T-helper 1 cell treated with Interleukin-12 subunit alpha and Interleukin-12 subunit beta and Interleukin-4 antibody, amounts not matched to agents 30 ng/mL and 1 ng/mL, for 36 hours (primary cell): ENCODE results near the gene C14orf93. TPM values are rescaled to one million over a fixed set of nuclear protein-coding genes. Genes with fewer than 3 reads are reported as not detected.

Experiments used
- intact Hi-C: fragments of 100-400 bp; cut with micrococcal nuclease; formaldehyde crosslinking; loops from one replicate; pipeline ENCODE4 v1.15.1; 2024
- total RNA-seq: library from RNA; stranded (reverse); gene quantifications from 2 replicates; pipeline ENCODE4 v1.2.3, GENCODE V29; 2022

Gene C14orf93
- total RNA-seq, 1 donor from 2014 or later, result 9.3 TPM

DNA sequence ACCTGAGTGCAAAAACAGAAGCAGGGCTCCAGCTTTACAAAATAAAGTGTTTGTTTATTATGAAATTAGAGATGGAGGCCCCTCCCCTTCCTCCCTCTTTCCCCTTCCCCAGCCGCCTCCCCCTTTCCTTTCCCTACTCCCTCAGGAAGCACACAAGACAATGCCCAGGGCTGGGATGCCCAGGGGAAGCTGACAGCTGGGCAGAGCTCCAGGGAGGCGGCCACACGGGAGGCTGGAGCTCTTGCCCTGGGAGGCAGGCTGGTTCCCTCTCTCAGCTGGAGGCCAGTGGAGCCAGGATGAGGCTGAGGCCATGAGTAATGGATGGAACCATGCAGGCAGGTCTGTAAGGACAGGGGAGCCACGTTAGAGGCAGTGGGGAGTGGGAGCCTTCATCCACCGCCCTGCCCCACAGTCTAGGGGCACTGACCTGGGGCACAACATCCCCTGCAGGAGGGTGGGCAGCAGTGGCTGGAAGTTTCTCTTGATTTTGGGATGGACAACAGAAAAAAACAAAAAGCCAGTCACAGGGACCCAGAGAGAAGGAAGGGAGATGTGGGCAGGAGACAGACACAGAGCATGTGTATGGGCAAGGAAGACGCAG, 37.2 kb upstream of the C14orf93 start:
- intact Hi-C loops, result no loop called here

DNA sequence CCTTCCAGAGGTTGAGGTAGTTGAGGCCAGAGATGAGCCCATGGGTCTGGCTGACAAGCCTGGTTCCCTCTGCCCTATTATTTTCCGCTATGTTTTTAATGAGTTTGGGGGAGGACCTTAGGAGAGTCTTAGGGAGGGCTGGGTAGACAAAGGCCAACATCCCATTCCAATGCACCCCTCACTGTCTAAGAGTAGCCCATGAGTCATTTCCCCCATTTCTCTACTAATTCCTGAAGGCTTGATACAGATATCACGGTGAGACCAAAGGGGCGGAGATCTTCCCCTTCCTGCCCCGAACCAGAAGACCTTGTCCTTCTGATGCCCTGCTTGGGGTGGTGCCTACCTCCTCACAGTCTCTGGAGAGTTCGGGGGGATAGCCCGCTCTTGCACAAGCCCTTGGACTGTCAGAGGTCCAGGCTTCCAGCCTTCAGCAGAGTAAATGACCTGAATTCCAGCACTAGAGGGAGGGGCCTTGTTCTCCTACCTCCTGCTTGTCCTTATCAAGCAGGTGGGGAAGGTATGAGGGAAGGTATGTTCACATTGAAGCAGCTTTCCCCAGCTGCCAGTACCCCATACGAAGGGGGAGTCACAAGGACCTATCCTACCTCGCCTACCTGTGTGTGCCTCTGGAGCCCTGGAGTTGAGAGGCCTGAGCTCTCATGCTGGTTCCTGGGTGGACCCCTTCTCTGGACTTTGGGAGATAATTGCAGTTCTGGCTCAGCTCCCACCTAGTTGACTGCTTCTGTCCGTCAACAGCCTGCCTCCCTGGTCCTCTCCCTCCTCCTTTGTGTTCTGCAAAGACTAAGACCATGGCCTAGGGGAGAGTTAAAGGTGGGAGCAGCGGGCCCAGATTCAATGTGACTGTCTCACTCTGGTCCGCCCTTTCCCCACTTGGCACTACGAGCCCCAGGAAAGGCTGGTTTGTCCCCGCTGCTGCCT, 35.7 kb upstream of the C14orf93 start:
- intact Hi-C loops, result no loop called here

GRCh38 chr14:23044840-23045239, 34.9 kb upstream of the C14orf93 start:
- intact Hi-C loops, result no loop called here

DNA sequence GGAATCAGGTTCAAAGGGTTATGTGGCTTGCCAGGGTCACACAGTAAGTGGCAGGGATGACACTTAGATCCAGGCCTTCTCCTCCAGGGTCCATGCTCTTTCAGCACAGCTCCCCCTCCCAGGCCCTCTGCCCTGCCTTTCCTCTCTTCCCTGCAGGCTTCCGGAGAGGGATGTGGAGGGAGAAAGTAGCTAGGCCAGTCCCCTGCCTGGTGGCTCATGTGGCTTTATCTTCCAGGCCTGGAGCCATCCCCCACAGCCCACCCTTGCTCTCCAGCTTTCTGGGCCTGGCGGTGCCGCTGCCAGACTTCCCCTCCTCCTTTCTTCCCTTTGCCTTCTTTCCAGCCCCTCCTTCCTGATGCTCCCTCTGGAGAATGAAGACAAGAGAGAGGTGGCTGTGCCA, 33.8 kb upstream of the C14orf93 start:
- intact Hi-C loops, result no loop called here

GRCh38 chr14:23043145-23043544, 33.2 kb upstream of the C14orf93 start:
- intact Hi-C loops, result no loop called here

DNA sequence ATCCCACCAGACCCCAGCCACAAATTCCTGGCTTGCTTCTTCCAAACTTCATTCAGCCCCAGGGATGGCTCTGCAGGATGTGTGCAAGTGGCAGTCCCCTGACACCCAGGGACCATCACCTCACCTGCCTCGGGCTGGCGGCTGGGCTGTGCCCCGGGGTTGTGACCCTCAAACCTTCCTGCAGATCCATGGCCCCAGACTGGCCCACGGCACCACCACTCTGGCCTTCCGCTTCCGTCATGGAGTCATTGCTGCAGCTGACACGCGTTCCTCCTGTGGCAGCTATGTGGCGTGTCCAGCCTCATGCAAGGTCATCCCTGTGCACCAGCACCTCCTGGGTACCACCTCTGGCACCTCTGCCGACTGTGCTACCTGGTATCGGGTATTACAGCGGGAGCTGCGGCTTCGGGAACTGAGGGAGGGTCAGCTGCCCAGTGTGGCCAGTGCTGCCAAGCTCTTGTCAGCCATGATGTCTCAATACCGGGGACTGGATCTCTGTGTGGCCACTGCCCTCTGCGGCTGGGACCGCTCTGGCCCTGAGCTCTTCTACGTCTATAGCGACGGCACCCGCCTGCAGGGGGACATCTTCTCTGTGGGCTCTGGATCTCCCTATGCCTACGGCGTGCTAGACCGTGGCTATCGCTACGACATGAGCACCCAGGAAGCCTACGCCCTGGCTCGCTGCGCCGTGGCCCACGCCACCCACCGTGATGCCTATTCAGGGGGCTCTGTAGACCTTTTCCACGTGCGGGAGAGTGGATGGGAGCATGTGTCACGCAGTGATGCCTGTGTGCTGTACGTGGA, 32.4 kb upstream of the C14orf93 start, which contains the start of gene PSMB11:
Gene PSMB11, plus strand, starts transcription at position 51 of the 804 bp plus-strand sequence. Its CDS starts 14 bp downstream, at position 65.
- intact Hi-C loops, result no loop called here

DNA sequence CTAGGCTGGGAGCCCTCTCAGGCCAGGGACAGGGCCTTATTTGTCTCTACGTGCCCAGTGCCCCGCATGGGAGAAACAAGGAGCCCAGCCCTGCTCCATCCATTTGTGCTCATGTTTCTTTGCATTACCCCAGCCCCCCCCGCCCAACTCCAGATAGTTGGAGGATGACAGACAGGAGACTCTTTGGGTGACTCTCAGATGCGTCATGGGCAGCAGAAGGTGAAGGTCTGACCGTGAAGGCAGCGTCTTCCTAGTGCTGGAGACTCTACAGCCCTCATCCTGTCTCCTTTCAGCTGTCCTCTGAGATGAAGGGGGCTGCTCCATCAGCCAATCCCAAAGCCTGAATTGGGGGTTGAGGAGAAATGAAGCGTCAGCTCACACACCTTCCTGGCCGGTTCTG, 31.8 kb upstream of the C14orf93 start:
- intact Hi-C loops, result no loop called here

GRCh38 chr14:23040100-23040499, 30.2 kb upstream of the C14orf93 start:
- intact Hi-C loops, result no loop called here

GRCh38 chr14:23035303-23036144, 25.6 kb upstream of the C14orf93 start:
- intact Hi-C loops, result loop anchor here (1.0 to 10.0 kb wide), 7 partner anchors 28 to 1561 kb away; partner anchors contain the start of genes ACIN1, C14orf119, PABPN1 and PRMT5

DNA sequence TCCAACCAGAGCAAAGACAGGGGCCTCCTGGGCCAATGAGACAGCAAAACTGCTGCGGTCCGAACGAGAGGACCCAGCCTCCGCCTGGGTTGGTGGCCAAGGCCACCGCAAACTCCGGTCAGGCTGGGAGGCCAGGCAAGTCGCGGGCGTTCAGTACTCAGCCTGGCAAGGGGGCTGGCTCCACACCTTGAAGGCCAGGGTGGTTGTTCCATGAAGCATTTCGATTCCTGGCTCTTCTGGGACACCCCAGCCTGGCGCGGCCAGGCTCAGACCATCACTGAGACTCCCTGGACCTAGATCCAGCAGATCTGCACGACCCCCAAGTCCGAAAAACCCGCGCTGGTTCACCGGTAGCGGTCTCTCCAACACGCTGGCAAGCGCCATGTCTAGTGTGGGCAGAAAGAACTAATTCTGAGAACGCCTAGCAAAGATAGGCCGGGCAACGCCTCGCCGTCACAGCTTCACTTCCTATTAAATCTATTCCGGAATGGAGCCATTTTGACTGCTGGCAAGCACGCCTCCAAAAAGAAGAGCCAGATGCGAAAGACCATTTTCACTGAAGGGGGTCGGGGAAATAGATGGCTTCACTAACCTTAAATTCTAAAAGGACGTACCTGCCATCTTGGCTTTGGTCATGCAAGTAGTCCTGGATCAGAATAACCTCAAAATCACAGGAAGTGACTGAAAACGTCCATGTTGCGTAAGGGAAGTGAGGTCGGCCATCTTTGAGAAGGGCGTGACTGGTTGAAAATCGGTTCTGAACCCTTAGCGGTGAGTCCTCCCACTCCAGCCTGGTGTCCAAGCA, 24.8 kb upstream of the C14orf93 start, which contains the start of gene PSMB5:
Gene PSMB5, minus strand, starts transcription at position 403 of the 805 bp plus-strand sequence. Its CDS starts 19 bp downstream, at position 384.
- intact Hi-C loops, result loop anchor here (1.0 to 10.0 kb wide), 14 partner anchors 22 to 1560 kb away; partner anchors contain the start of genes ACIN1, C14orf119, DAD1 and HAUS4

GRCh38 chr14:23033801-23034497, 24.0 kb upstream of the C14orf93 start:
- intact Hi-C loops, result loop anchor here (1.0 to 10.0 kb wide), 8 partner anchors 22 to 1559 kb away; partner anchors contain the start of genes DAD1, HAUS4, HOMEZ and LRP10

DNA sequence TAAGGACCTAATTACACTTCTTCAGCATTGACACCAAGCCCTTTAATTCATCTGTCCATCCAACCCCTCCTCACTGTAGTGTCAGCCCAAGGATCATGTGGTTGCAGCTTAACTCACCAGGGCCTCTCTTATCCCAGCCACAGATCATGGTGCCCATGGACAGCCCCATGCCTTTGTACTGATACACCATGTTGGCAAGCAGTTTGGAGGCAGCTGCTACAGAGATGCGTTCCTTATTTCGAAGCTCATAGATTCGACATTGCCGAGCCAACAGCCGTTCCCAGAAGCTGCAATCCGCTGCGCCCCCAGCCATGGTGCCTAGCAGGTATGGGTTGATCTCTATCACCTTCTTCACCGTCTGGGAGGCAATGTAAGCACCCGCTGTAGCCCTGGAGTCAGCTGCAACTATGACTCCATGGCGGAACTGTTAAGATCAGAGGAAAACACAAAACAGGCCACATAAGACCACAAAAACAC, 23.3 kb upstream of the C14orf93 start:
- intact Hi-C loops, result loop anchor here (10.0 kb wide), 1 partner anchor 1558 kb away; the partner anchor contains the start of genes RAB2B and TOX4

GRCh38 chr14:23030936-23031335, 21.0 kb upstream of the C14orf93 start:
- intact Hi-C loops, result loop anchor here (10.0 kb wide), 1 partner anchor 1556 kb away; the partner anchor contains the start of genes RAB2B and TOX4

- intact Hi-C loops, result no loop called here
These were observed 18.9 kb upstream of the C14orf93 start for GRCh38 chr14:23028799-23029198.

DNA sequence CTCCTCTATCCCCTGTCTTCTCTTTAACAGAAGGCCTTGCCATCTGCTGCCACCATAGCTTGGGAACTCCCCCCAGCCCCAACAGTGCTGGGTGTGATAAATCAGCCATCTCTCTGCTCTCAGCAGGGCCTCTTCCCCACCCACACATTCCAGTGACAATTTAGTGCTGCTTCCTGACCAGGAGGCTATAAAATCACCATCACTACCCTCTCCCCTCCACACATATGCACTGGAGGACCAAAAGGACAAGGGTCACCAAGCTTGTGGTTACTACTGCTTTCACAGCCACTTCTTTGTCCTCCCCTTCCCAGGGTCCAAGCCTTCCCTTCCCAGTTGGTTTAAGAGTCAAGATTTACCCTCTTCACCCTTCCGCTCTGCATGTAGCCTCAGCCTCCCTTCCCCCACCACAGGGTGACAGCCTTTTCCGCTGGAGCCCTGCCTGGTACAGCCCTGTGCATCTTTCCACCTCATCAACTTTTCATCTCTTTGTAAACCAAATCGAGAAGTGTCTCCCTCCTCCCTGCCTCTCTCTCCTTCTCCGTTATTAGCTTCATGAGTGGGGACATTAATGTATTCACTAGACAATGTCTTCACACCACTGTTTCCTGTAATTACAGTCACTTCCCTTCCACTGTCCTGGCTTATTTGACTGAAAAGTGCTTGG, 15.3 kb upstream of the C14orf93 start:
- intact Hi-C loops, result no loop called here

- intact Hi-C loops, result no loop called here
These were observed 14.7 kb upstream of the C14orf93 start for GRCh38 chr14:23024612-23025075.

DNA sequence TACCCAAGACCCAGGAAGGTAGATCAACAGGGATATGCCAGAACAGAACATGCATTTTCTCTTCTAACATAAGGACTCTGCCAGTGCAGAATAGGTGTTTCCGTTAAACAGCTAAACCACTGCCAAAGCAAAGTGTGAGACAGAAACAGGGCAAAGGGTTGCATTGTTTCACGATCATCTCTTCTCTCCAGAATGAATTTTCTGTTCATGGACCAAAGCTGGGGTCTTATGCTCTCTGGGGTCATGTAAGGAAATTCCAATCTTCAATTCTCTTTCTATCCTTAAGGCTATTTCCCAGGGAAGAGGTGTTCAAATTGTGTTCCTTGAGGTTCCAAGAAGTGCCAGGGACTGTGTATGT, 13.8 kb upstream of the C14orf93 start:
- intact Hi-C loops, result no loop called here
